H1 (cell line): ENCODE results near the gene HINT2. TPM values are rescaled to one million over a fixed set of nuclear protein-coding genes. Genes with fewer than 3 reads are reported as not detected.

Experiments used
- CTCF ChIA-PET: fragments of 300-600 bp; sonication (Branson Sonifier 250); formaldehyde crosslinking; loops from one replicate; lab custom pipeline; 2021; ENCODE audit not compliant: partially characterized antibody; lab: Charles Lee
- POLR2A ChIA-PET: fragments of 300-600 bp; sonication (Branson Sonifier 250); formaldehyde crosslinking; loops from one replicate; lab custom pipeline; 2021; ENCODE audit warnings: inconsistent platforms; ENCODE audit not compliant: partially characterized antibody; lab: Charles Lee
- DNase-seq, 2 experiments: peaks; one replicate each; pipeline versions ENCODE4 v3.0.0 to v3.0.0-alpha.2; 2010 to 2022; ENCODE audit warnings: low spot score in 2 of 2, low read depth in 1 of 2, mixed read lengths in 1 of 2
- FAIRE-seq: peaks from 2 replicates; lab custom pipeline; 2011; peaks lifted over from hg19 to GRCh38; lab: Jason Lieb, UNC
- H2AFZ ChIP-seq: 2 replicates; pipeline ENCODE4 v1.8.1; 2012; ENCODE audit warnings: low read length, inconsistent platforms
- H2AK5ac ChIP-seq: 2 replicates; pipeline ENCODE4 v1.6.1; 2013; ENCODE audit warnings: low read depth, low read length
- H2BK120ac ChIP-seq: replicated peaks from 2 replicates; pipeline ENCODE3; 2013; ENCODE audit warnings: low read depth, low read length, inconsistent platforms
- H2BK12ac ChIP-seq: 2 replicates; pipeline ENCODE4 v1.6.1; 2013; ENCODE audit warnings: low read depth, low read length
- H2BK15ac ChIP-seq: 2 replicates; pipeline ENCODE4 v1.6.1; 2013; ENCODE audit warnings: low read length
- H2BK20ac ChIP-seq: 2 replicates; pipeline ENCODE4 v1.6.1; 2013; ENCODE audit warnings: low read length
- H2BK5ac ChIP-seq: 2 replicates; pipeline ENCODE4 v1.6.1; 2013; ENCODE audit warnings: low read depth, low read length
- H3K14ac ChIP-seq: 2 replicates; pipeline ENCODE4 v1.6.1; 2013; ENCODE audit warnings: inconsistent platforms; ENCODE audit not compliant: insufficient read length
- H3K18ac ChIP-seq: 2 replicates; pipeline ENCODE4 v1.6.1; 2013; ENCODE audit warnings: low read length; ENCODE audit errors: extremely low read depth
- H3K23ac ChIP-seq: 2 replicates; pipeline ENCODE4 v1.6.1; 2013; ENCODE audit warnings: inconsistent platforms; ENCODE audit not compliant: insufficient read length
- H3K23me2 ChIP-seq: 2 replicates; pipeline ENCODE4 v1.6.1; 2013; ENCODE audit warnings: low read depth, low read length
- H3K27ac ChIP-seq: 2 replicates; pipeline ENCODE4 v1.6.1; 2011; ENCODE audit warnings: low read depth, low read length, inconsistent platforms
- H3K27me3 ChIP-seq, 4 experiments: replicated peaks in 1 of 4; 1 replicate in 1 of 4; 2 replicates in 3 of 4; pipeline versions ENCODE4 v1.6.1 to v1.8.1; 2011 to 2013; ENCODE audit warnings: low read length in 3 of 4, mild to moderate bottlenecking in 3 of 4, inconsistent platforms in 2 of 4, mixed read lengths in 2 of 4, moderate library complexity in 1 of 4; ENCODE audit not compliant: control insufficient read depth in 3 of 4, insufficient read depth in 3 of 4; ENCODE audit errors: extremely low read depth in 1 of 4
- H3K36me3 ChIP-seq, 4 experiments: 2 replicates each; pipeline versions ENCODE4 v1.6.1 to v1.8.1; 2011 to 2013; ENCODE audit warnings: mild to moderate bottlenecking in 4 of 4, low read length in 3 of 4, moderate library complexity in 2 of 4, control low read depth in 1 of 4, inconsistent platforms in 1 of 4; ENCODE audit not compliant: insufficient read depth in 4 of 4, control insufficient read depth in 2 of 4
- H3K4ac ChIP-seq: replicated peaks from 2 replicates; pipeline ENCODE3; 2013; ENCODE audit warnings: low read length, low read depth, mixed read lengths, inconsistent platforms; ENCODE audit not compliant: insufficient read length
- H3K4me1 ChIP-seq, 4 experiments: replicated peaks in 1 of 4; 1 replicate in 1 of 4; 2 replicates in 3 of 4; pipeline versions ENCODE4 v1.6.1 to v1.8.1; 2011 to 2013; ENCODE audit warnings: low read length in 3 of 4, inconsistent platforms in 2 of 4, mixed read lengths in 1 of 4; ENCODE audit not compliant: insufficient read depth in 4 of 4, control insufficient read depth in 3 of 4
- H3K4me2 ChIP-seq, 2 experiments: 2 replicates each; pipeline versions ENCODE4 v1.6.1 to v1.8.1; 2011 to 2013; ENCODE audit warnings: low read depth in 2 of 2, low read length in 2 of 2, control low read depth in 1 of 2, inconsistent platforms in 1 of 2, mild to moderate bottlenecking in 1 of 2; ENCODE audit not compliant: insufficient read depth in 1 of 2
- H3K4me3 ChIP-seq, 4 experiments: fragments of 200-600, 300-600 bp in 1 of 4; sonication (generic), shearing (Covaris generic), sonication (Bioruptor Twin) in 1 of 4; 2 replicates each; pipeline versions ENCODE4 v1.5.1 to v1.8.1; 2011 to 2016; ENCODE audit warnings: low read length in 4 of 4, low read depth in 3 of 4, control low read depth in 2 of 4, inconsistent platforms in 2 of 4, mild to moderate bottlenecking in 2 of 4, mixed read lengths in 1 of 4, moderate library complexity in 1 of 4; ENCODE audit not compliant: insufficient read depth in 2 of 4; ENCODE audit errors: extremely low read depth in 1 of 4
- H3K56ac ChIP-seq: replicated peaks from 2 replicates; pipeline ENCODE3; 2013; ENCODE audit warnings: low read depth, mild to moderate bottlenecking, mixed read lengths, low read length, inconsistent platforms; ENCODE audit not compliant: insufficient read length
- H3K79me1 ChIP-seq: 2 replicates; pipeline ENCODE4 v1.6.1; 2013; ENCODE audit warnings: low read depth, low read length, control low read depth
- H3K79me2 ChIP-seq, 2 experiments: 2 replicates each; pipeline versions ENCODE4 v1.6.1 to v1.8.1; 2012 to 2013; ENCODE audit warnings: low read length in 2 of 2, mild to moderate bottlenecking in 2 of 2, inconsistent platforms in 1 of 2; ENCODE audit not compliant: insufficient read depth in 2 of 2, control insufficient read depth in 1 of 2
- H3K9ac ChIP-seq, 4 experiments: replicated peaks in 1 of 4; 1 replicate in 1 of 4; 2 replicates in 3 of 4; pipeline versions ENCODE4 v1.6.1 to v1.8.1; 2011 to 2013; ENCODE audit warnings: low read depth in 3 of 4, low read length in 3 of 4, control low read depth in 2 of 4, mild to moderate bottlenecking in 2 of 4, moderate library complexity in 2 of 4, inconsistent platforms in 1 of 4; ENCODE audit errors: extremely low read depth in 1 of 4
- H3K9me3 ChIP-seq, 2 experiments: 2 replicates each; pipeline versions ENCODE4 v1.6.1 to v1.8.1; 2012 to 2013; ENCODE audit warnings: mild to moderate bottlenecking in 2 of 2, moderate library complexity in 2 of 2, control low read depth in 1 of 2, inconsistent platforms in 1 of 2, low read depth in 1 of 2, low read length in 1 of 2, mixed read lengths in 1 of 2; ENCODE audit not compliant: insufficient read depth in 2 of 2
- H4K20me1 ChIP-seq, 2 experiments: replicated peaks in 1 of 2; 2 replicates each; pipeline versions ENCODE3 to v1.8.1; 2011 to 2013; ENCODE audit warnings: inconsistent platforms in 2 of 2, low read length in 2 of 2, mild to moderate bottlenecking in 1 of 2; ENCODE audit not compliant: insufficient read depth in 2 of 2, control insufficient read depth in 1 of 2
- H4K5ac ChIP-seq: 2 replicates; pipeline ENCODE4 v1.6.1; 2013; ENCODE audit warnings: low read length, low read depth, mixed read lengths, inconsistent platforms; ENCODE audit not compliant: insufficient read length
- H4K8ac ChIP-seq: 2 replicates; pipeline ENCODE4 v1.8.0; 2013; ENCODE audit warnings: mild to moderate bottlenecking, moderate library complexity, low read length, inconsistent platforms; ENCODE audit not compliant: insufficient read depth; ENCODE audit errors: extremely low read depth
- H4K91ac ChIP-seq: replicated peaks from 2 replicates; pipeline ENCODE3; 2013; ENCODE audit warnings: low read length, mixed read lengths, inconsistent platforms; ENCODE audit not compliant: insufficient read length
- CBX5 ChIP-seq: fragments of 300-800, 300-1000 bp; sonication (generic); IDR thresholded peaks from 2 replicates; pipeline ENCODE4 v1.7.1; 2016; ENCODE audit warnings: antibody characterized with exemption, low read length, low read depth
- CTBP2 ChIP-seq: IDR thresholded peaks from 2 replicates; pipeline ENCODE4 v1.7.0; 2011; ENCODE audit warnings: borderline replicate concordance, mild to moderate bottlenecking, moderate library complexity, mixed read lengths, low read length; ENCODE audit not compliant: insufficient read depth, insufficient read length
- ZNF274 ChIP-seq: IDR thresholded peaks from 2 replicates; pipeline ENCODE4 v1.7.0; 2012; ENCODE audit warnings: low read length, borderline replicate concordance; ENCODE audit errors: extremely low read depth
- WGBS, 2 experiments: shearing (Covaris generic) in 1 of 2; methylation state at CpG; one replicate each; pipeline versions ENCODE4 v1.1.6 to v1.1.7; 2013 to 2015; ENCODE audit warnings: low lambda C conversion rate in 2 of 2, mixed read lengths in 2 of 2, inconsistent platforms in 1 of 2, low coverage in 1 of 2, missing lambda C conversion rate in 1 of 2; ENCODE audit not compliant: insufficient replicate concordance in 2 of 2, insufficient coverage in 1 of 2, insufficient read length in 1 of 2; ENCODE audit errors: extremely low coverage in 1 of 2, missing lambda C conversion rate in 1 of 2; 5-methylcytosine and 5-hydroxymethylcytosine counted together
- polyA plus RNA-seq, 7 experiments: library from polyadenylated mRNA; depleted of rRNA in 3 of 7; stranded (reverse) in 5 of 7; unstranded in 2 of 7; fragments of >200 nt in 5 of 7; fragments of 200-250 nt in 2 of 7; gene quantifications; 1 replicate in 5 of 7; 2 replicates in 1 of 7; 4 replicates in 1 of 7; pipeline versions ENCODE4 v1.2.1 to v1.2.3, GENCODE V29; 2011 to 2013; ENCODE audit warnings: missing spikeins in 2 of 7, mixed read lengths in 2 of 7
- total RNA-seq: library from RNA; stranded (reverse); fragmentation: NEBNext Ultra II Directional; extraction: Animal tissue kit (Norgen Biotek cat#: 25700); gene quantifications from 2 replicates; pipeline ENCODE4 v1.2.1, GENCODE V29; 2021

The HINT2 gene
- total and polyA plus RNA-seq, 2 of the 8 experiments (the other 6 are each of a cell fraction or from before 2014, with no cell fraction given): 32.1 to 51.2 TPM

DNA sequence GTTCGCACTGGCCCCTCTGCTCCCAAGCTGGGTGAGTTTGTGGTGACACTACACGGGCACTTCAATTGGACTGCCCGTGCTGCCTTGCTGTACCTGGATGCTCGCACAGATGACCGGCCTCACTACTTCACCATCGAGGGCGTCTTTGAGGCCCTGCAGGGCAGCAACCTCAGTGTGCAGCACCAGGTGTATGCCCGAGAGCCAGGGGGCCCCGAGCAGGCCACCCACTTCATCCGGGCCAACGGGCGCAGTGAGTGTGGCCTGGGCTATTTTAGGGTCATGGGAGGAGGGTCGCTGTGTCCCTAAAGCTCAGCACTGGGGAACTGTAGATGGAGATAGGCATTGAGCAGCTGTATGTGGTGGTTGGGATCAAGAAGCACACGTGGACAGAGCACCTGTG is 22.0 kb downstream of the HINT2 start:
- no peaks in the 10 kb centered on the region for H4K20me1 ChIP-seq
- 0 out of 2 replicates have a peak overlapping the region, but pooled peaks have one; percentile 16 for H2BK15ac ChIP-seq
- 0 out of 2 replicates have a peak overlapping the region, but pooled peaks have one; percentile 65 for H2AK5ac ChIP-seq
- H3K9ac ChIP-seq: no peak overlapping the region
- no peaks in the 10 kb centered on the region for H3K36me3 ChIP-seq
- ChIA-PET POLR2A (interaction anchor here (0.7 to 3.9 kb wide), 6 partner anchors 11 to 57 kb away, joined by 3 to 38 read pairs (median 4); partner anchors contain the start of genes HINT2 and SPAG8), CTCF (interaction anchor here (0.7 to 2.6 kb wide), 11 partner anchors 15 to 136 kb away, joined by 3 to 26 read pairs (median 3); partner anchors contain the start of genes HINT2 and SPAG8)
- H3K14ac ChIP-seq: no peak overlapping the region
- no peaks in the 10 kb centered on the region for H3K9me3 ChIP-seq
- no peaks in the 10 kb centered on the region for H3K79me2 ChIP-seq
- H3K27ac ChIP-seq: no peak overlapping the region
- no peak overlapping the region for H4K5ac ChIP-seq
- H2BK120ac ChIP-seq: no peak overlapping the region
- H2BK5ac ChIP-seq: no peak overlapping the region
- no peak overlapping the region for H4K8ac ChIP-seq
- H3K4me2 ChIP-seq: no peak overlapping the region; a peak in 1 of 4 replicates
- no peak overlapping the region for H3K23ac ChIP-seq
- H2AFZ ChIP-seq: no peak overlapping the region
- 0 out of 2 replicates have a peak overlapping the region, but pooled peaks have one; percentile 50 for H2BK12ac ChIP-seq
- no peak overlapping the region for H4K91ac ChIP-seq
- no peak overlapping the region for H3K56ac ChIP-seq
- peaks cover 5% of the 10 kb centered on the region; the same call in 1 of the 2 replicates for H3K23me2 ChIP-seq
- H3K4me1 ChIP-seq: peaks cover 5 to 13% (median 7%) of the 10 kb centered on the region in 4 experiments; a peak in 6 of 7 replicates
- no peak for FAIRE-seq
- H3K4ac ChIP-seq: no peak overlapping the region
- 87% methylated on average over 14 of the region's 14 CpGs; no CpG with 5 or more reads in 1 of the 2 experiments for WGBS, 2 experiments
- TF ChIP-seq CTBP2 (no peak), CBX5 (no peak), ZNF274 (no peak)
- no peak overlapping the region for H3K18ac ChIP-seq
- H3K27me3 ChIP-seq: peaks cover 0 to 10% (median 0%) of the 10 kb centered on the region in 4 experiments; a peak in 4 of 7 replicates
- no peak overlapping the region for H2BK20ac ChIP-seq
- no peak for DNase-seq
- H3K79me1 ChIP-seq: no peaks in the 10 kb centered on the region
- H3K4me3 ChIP-seq: no peak overlapping the region
